ENCODE measurements around the gene SULT2A1.
A peak's percentile ranks its signal among the peaks of the same experiment; 100 is the strongest.
"Not testable (repeated sequence)": the region's sequence is repeated elsewhere in the genome, so short reads cannot be mapped to it uniquely, and the experiment has no call there.

Gene SULT2A1

GRCh38 chr19:47861630-47862029, 24.5 kb downstream of the SULT2A1 start:
- DNase-seq (ENCODE audit: low read depth in 1 of 2, low spot score in 1 of 2) = no peak

GRCh38 chr19:47860602-47861297, 25.4 kb downstream of the SULT2A1 start:
- DNase-seq (ENCODE audit: low read depth in 1 of 2, low spot score in 1 of 2) = no peak

GRCh38 chr19:47859838-47860237, 26.3 kb downstream of the SULT2A1 start:
- not testable (repeated sequence) for DNase-seq (ENCODE audit: low read depth in 1 of 2, low spot score in 1 of 2)

- DNase-seq (ENCODE audit: low read depth in 1 of 2, low spot score in 1 of 2) = not testable (repeated sequence)
Observed at GRCh38 chr19:47858646-47859285, 27.3 kb downstream of the SULT2A1 start, which contains the start of gene TPRX2. TPRX2 (plus strand) TSS chr19:47859235; CDS start chr19:47859247, 12 bp downstream.

GRCh38 chr19:47858231-47858630, 27.9 kb downstream of the SULT2A1 start:
- not testable (repeated sequence) for DNase-seq (ENCODE audit: low read depth in 1 of 2, low spot score in 1 of 2)

- DNase-seq (ENCODE audit: low read depth in 1 of 2, low spot score in 1 of 2) = no peak
Observed at GRCh38 chr19:47854459-47854858, 31.7 kb downstream of the SULT2A1 start.

GRCh38 chr19:47853003-47853402, 33.1 kb downstream of the SULT2A1 start:
- DNase-seq (ENCODE audit: low read depth in 1 of 2, low spot score in 1 of 2) = no peak

- DNase-seq (ENCODE audit: low read depth in 1 of 2, low spot score in 1 of 2) = peak in 1 of 2 donors; percentile 20
Observed at GRCh38 chr19:47848823-47849473, 37.2 kb downstream of the SULT2A1 start.

- no peak for DNase-seq (ENCODE audit: low read depth in 1 of 2, low spot score in 1 of 2)
Observed at GRCh38 chr19:47848425-47848822, 37.7 kb downstream of the SULT2A1 start.

- DNase-seq (ENCODE audit: low read depth in 1 of 2, low spot score in 1 of 2) = no peak
Observed at GRCh38 chr19:47842941-47843340, 43.2 kb downstream of the SULT2A1 start.

- no peak for DNase-seq (ENCODE audit: low read depth in 1 of 2, low spot score in 1 of 2)
Observed at GRCh38 chr19:47839913-47840312, 46.2 kb downstream of the SULT2A1 start.

GRCh38 chr19:47839411-47839810, 46.7 kb downstream of the SULT2A1 start:
- DNase-seq (ENCODE audit: low read depth in 1 of 2, low spot score in 1 of 2) = no peak

GRCh38 chr19:47836038-47836437, 50.1 kb downstream of the SULT2A1 start:
- no peak for DNase-seq (ENCODE audit: low read depth in 1 of 2, low spot score in 1 of 2)

- no peak for DNase-seq (ENCODE audit: low read depth in 1 of 2, low spot score in 1 of 2)
Observed at GRCh38 chr19:47832723-47833122, 53.4 kb downstream of the SULT2A1 start.

- DNase-seq (ENCODE audit: low read depth in 1 of 2, low spot score in 1 of 2) = no peak
Observed at GRCh38 chr19:47826800-47827199, 59.3 kb downstream of the SULT2A1 start.

- no peak for DNase-seq (ENCODE audit: low read depth in 1 of 2, low spot score in 1 of 2)
Observed at GRCh38 chr19:47824396-47824795, 61.7 kb downstream of the SULT2A1 start.

GRCh38 chr19:47821460-47822020, 64.6 kb downstream of the SULT2A1 start, which contains the start of gene CRX:
CRX (plus strand) TSS chr19:47821937; CDS start chr19:47834444, 12,507 bp downstream.
- DNase-seq (ENCODE audit: low read depth in 1 of 2, low spot score in 1 of 2) = no peak
